GDM1 (cell line): Measurements from ENCODE around the gene CCL15.

Source experiments
- DNase-seq: peaks from one replicate; lab custom pipeline; 2025; lab: John Stamatoyannopoulos, UW

Gene CCL15

GRCh38 chr17:35991075-35991474 lies 10.3 kb downstream of the CCL15 start:
- DNase-seq, result no peak

DNA sequence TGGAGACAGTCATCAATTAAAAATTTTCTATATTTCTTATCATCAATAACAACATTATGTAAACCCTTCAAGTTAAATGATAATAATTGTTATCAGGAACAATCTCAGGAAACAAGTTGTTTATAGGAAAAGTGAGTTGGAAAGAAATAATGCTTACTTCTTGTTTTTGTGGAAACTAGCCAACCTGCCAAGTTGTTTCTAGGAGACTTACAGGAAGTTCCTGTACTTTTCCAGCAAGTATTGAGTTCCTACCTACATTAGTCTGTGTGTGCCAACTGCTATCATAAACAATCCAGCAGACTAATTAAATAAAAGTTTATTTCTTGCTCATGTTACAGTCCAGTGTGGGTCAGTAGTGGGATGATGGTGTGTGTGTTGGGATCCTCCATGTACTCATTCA lies 13.2 kb downstream of the CCL15 start:
- DNase-seq, result no peak

- no peak for DNase-seq
Observed at GRCh38 chr17:35986643-35987042, 14.7 kb downstream of the CCL15 start, which contains the start of gene CCL14. Gene CCL14 (minus strand): TSS chr17:35986729. CDS start chr17:35986649, 80 bp downstream.

DNA sequence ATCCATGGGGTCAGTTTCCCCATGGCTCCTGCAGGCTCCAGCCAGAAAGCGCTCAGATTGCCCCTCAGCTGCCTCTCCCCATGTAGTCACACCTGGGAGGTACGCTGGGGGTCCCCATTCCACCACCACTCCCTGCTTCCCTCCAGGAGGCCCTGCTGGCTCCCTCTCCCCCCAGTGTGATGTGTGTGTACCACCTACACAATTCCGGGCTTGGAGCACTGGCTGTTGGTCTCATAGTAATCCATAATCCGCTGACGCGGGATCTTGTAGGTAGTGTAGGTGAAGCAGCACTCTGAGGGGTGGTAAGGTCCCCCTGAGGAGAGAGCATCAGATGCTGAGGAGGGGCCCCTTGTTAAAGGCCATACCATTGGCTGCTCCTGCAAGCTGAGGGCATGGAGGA lies 17.2 kb downstream of the CCL15 start:
- no peak for DNase-seq

- no peak for DNase-seq
Observed at GRCh38 chr17:35982409-35983191, 18.8 kb downstream of the CCL15 start.

GRCh38 chr17:35981908-35982330 lies 19.4 kb downstream of the CCL15 start:
- no peak for DNase-seq

DNA sequence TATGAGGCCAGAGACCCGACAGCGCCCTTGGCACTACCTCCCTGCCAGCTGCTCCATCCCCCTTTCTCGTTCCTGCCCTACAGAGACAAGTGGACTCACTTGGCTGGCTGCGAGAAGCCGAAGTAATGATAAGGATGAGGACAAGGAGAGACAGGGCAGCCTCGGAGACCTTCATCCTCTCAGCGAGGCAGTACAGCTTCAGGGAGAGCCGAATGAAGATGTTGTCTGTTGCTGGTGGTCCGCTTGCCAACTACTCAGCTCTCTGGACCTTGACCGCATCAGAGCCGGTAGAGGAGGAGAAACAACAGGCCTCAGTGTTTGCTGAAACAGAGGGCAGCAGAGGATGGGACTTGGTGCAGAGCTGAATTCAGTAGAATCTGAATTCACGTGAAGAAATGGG lies 20.1 kb downstream of the CCL15 start, which contains the start of gene CCL16:
TSS of gene CCL16 (minus strand) at position 252 of the 400 bp plus-strand sequence. CDS start at position 175, 77 bp downstream.
- DNase-seq, result no peak

DNA sequence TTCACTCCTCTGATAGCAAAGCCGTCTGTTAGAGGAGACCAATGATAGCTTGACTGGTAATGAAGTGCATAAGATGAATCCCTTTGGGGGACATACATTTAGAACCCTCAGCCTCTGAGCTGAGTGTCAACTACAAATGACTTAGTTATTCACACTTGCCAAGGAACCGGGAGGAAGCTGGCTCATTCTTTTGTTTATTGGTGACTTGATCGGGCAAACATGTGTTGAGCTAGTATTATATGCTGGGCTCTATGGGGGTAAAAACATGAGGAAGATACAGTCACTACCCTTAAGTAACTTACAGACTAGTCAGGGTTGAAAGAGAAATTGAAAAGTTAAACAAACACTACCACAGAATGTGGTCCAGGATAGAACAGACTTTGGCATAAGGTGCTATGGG lies 23.0 kb downstream of the CCL15 start:
- no peak for DNase-seq

DNA sequence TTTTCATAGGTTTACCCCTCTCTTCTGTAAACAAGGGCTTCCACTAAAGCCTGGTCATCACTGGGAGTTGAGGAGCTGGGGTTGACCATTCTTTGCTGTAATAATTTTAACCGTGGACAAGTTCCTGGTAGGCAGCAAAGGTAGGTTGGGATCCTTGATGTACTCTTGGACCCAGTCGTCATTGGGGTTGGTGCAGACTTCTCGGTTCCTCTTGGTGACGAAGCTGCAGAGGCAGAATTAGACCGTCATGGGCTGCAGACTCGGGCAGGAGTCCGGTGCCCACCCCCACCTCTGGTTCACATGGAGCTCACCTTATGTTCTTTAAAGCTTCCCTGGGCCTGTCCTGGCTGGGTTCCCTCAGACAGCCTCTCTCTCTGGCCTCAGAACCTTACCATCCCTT lies 23.8 kb downstream of the CCL15 start:
- DNase-seq, result no peak

DNA sequence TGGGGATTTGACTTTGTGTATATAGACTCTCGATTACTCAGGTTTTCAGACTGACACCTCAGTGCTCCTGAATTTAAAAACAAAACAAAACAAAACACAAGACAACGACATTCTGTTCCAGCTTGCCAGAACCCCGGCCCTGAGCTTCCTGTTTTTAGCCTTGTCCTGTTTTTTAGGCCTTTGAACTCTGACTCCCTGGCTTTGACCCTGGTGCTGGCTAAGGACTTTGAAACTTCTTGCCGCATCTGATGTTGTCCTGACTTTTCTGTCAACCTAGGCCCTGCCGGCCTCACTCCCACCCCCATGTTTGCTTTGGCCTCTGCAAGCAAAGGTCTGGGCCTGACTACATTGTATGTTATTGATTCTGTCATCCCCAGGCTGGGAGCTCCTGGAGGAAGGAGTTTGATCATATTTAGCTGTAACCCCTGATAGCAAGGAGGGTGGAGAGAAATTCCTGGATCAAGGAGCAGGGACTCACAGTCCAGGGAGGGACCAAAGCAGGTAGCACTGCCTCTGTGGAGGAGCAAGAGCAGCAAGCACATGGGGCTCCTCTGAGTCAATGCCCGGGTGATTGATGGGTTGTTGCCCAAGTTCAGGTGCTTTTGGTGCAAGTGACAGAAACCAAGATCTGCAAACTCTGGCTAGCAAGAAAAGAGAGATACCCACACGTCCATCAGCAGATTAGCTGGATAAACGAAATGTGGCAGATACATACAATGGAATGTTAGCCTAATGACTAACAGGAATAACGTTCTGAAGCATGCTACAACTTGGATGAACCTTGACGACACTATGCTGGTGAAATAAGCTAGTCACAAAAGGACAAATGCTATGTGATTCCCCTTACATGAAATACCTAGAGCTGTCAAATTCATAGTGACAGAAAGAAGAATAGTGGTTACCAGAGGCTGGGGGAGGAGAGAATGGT lies 27.8 kb downstream of the CCL15 start:
- no peak for DNase-seq

- no peak for DNase-seq
Observed at GRCh38 chr17:35972945-35973332, 28.4 kb downstream of the CCL15 start.

GRCh38 chr17:35972535-35972934 lies 28.8 kb downstream of the CCL15 start:
- DNase-seq, result no peak

DNA sequence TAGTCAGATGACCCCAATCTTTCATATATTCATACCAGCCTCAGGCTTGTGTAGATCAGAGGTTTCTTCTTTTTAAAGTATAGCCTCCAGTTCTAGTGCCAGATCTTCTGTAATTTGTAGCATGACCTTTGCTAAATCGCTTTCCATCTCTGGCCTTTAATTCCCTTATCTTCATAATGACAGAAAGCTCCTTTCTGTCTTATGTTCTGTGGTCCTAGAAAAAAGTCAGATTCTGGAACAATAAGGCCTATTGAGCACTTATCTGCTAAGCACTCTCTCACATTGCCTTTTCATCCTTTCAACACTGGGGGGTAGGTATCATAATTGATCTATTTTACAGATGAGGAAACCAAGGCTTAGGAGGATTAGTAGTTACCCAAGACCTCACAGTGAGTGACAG lies 29.3 kb downstream of the CCL15 start:
- DNase-seq, result no peak

DNA sequence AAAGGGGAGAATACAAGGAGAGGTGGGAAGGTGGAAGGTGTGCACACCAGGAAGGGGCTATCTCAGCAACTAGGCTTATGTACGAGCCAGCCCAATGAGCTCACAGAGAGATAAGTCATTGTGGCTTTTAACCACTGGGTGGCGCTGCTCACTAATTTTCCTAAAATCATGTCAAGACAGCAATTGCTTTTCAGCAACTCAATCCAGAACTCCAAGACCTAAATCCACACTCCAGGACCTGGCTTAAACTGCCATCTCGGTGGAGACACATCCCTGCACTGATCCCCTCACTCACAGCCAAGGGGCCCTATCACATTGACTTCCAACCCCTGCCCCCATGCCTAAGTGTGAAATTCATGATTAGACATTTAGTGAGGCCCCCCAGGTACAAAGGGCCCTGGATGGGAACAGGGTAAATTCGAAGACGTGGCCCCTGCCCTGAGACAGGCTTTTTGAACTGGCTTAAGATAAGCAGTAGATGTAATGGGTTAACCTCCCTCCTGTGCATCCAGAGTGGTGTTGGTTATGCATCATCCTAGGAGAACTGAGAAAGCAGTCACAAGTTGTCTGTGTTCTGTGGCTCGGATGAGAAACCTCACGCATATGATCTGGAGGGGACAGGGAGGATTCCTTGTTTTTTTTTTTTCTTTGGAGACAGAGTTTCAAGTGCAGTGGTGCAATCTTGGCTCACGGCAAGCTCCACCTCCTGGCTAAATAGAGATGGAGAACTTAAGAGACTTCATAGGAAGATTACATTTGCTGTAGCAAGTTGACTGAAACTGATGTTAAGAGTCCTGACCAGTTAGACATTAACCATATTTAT lies 31.6 kb downstream of the CCL15 start:
- peak; percentile 42 for DNase-seq

GRCh38 chr17:35968520-35969054 lies 32.8 kb downstream of the CCL15 start:
- no peak for DNase-seq

DNA sequence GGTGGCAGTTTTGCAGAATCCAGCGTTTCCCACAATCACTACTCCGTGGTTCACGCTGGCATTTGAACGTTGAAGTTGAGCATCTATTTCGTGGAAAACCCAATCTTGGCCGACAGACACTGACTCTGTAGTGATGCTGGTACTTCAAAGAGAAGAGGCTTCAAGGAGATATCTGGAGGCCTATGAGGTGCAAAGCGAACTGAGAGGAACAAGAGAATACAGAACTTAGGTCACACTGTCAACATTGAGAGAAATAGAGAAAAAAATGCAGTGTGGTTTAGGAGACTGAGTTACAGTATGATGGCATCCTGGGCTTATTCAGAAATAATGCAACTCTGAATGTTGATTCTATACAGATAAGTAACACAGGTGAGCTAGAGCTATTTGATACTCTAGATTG lies 36.1 kb downstream of the CCL15 start:
- DNase-seq, result no peak

GRCh38 chr17:35963663-35964062 lies 37.7 kb downstream of the CCL15 start:
- DNase-seq, result no peak

- no peak for DNase-seq
Observed at GRCh38 chr17:35953720-35954119, 47.6 kb downstream of the CCL15 start.

DNA sequence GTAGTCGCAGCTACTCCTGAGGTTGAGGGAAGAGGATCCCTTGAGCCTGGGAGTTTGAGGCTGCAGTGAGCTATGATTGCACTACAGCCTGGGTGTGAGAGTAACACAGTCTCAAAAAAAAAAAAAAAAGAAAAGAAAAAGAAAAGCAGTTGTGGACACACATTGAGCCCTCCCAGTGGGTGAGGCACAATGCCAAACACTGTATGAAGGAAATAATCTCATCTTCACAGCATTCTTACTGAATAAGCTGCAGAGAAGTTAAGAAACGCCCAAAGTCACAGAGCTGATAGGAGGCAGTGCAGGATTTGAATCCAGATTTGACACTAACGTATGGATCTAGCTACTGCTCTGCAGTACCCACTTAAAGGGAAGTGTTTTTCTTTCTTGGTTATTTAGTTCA lies 52.0 kb downstream of the CCL15 start:
- DNase-seq, result no peak

DNA sequence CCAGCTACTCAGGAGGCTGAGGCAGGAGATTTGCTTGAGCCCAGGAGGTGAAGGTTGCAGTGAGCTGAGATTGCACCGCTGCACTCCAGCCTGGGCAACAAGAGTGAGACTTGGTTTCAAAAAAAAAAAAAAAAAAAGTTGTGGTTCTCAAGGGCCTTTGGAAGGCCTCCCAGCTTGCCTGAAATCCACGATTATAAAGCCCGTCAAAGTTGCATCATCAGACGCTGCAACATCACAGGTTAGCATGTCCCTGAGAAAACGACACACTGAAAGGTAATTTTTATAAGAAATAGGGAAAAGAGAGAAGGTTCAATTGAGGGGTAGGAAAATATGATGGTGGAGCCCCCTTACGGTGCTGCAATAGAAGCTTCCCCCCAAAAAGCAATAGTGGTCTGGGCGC lies 53.3 kb downstream of the CCL15 start:
- no peak for DNase-seq
